Stimulated activated CD4-positive, alpha-beta T cell treated with anti-CD3 and anti-CD28 coated beads, Interleukin-4, amount 100 ng/mL, for 4 hours (primary cell): ENCODE measurements around the gene AHRR.

Experiments used
- DNase-seq, 2 experiments: peaks; one replicate each; pipeline ENCODE4 v3.0.0-alpha.2; 2020

AHRR gene

DNA sequence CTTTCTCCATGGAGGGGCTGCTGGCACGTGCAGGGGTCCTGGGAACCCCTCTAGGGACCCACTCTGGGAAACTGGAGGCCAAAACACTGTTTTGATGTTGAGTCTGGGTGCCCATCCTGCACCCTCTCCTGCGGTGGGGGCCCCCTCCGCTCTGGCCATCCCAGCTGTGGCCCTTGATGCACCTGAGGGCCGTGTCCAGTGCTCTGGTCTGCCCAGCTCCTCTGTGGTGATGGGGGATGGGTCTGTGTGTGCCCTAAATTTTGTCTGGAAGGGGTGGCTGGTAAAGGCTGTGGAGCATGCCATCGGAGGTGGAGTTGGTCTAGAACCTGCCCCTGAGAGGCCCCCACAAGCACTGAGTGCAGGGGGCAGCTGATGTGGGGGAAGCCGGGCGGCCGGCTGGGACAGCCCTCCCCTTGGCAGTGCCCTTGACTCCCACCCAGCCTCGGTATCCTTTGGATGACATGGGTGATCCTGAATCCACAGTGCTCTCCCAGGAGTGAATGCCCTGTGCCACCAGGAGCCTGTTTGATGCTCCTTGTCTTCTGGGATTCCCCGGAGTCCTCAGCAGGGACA is 26.3 kb downstream of the AHRR start:
- no peak for DNase-seq

DNA sequence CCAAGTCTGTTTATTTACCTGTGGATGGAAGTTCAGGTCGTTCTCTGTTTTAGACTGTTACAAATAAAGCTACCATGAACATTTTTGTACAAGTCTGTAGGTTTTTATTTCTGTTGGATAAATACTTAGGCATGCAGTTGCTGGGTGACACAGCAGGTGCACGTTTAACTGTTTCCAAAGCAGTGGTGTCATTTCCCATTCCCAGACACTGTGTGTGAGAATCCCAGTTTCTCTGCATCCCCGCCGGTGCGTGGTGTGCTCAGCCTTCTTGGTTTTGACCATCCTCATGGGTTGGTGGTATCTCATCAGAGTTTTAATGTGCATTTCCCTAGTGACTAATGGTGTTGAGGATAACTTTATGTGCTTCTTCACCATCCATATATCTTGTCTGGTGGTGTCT is 27.2 kb downstream of the AHRR start:
- DNase-seq = no peak

DNA sequence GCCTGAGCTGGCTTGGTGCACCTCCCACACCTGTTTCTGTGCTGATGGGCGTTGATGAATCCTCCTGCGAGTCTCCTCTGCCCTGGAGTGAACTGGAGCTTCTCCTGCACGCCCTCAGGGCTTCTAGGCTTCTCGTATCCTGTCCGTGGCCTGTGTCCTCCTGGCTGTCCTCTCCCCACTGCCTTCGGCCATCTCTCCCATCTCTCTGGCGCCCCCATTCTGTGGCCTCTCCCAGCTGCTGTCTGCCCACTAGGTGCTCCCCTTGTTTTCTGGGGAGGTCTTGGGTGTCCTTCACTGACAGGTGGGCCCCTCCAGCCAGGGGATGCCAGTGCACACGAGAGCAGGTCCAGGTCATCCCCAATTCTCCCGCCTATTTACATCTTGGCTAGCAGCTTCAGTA is 28.8 kb downstream of the AHRR start:
- DNase-seq = no peak

DNA sequence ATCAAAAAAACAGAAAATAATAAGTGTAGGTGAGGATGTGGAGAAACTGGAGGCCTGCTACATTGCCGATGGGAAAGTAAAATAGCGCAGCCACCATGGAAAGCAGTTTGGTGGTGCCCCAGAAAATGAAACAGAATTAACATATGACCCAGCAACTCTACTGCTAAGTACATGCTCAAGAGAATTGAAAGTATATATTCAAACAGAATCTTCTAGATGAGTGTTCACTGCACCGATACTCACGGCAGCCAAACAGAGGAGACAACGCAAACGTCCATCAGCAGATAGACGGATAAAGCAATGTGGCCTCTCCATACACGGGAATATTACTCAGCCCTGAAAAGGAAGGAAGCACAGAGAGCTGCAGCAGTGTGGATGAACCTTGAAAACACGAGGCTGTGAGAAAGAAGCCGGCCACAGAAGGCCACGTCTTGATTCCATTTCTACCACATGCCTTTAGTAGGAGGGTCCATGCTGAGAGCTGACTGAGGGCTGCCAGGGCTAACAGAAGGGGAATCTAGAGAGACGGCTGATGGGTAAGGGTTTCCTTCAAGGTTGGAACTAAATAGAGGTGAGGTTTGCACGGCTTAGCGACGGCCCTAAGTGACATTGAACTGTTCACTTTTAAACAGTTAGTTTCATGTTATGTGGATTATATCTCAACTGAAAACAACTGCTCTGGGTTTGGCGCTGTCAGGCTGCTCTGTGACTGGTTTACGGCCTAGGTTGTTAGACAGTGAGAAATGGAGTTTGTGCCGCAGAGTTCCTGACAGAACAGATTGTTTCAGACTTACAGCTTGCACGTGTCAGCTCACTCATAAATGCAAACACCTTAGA is 29.8 kb downstream of the AHRR start:
- no peak for DNase-seq

DNA sequence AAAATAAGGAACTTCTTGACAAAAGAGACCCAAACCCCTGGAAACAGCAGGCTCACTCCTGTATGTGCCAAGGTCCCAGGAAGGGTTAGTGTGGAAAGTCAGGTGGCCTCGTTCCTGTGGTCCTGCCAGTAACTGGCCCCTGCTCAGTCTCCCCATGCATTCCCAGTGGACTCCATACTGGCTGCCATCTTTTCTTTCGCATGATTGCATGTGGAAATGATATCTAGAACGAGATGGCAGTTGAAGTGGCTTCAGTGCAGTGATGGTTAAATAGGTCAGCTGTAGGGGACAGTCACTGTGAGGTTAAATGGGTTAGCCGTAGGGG is 30.4 kb downstream of the AHRR start:
- no peak for DNase-seq

DNA sequence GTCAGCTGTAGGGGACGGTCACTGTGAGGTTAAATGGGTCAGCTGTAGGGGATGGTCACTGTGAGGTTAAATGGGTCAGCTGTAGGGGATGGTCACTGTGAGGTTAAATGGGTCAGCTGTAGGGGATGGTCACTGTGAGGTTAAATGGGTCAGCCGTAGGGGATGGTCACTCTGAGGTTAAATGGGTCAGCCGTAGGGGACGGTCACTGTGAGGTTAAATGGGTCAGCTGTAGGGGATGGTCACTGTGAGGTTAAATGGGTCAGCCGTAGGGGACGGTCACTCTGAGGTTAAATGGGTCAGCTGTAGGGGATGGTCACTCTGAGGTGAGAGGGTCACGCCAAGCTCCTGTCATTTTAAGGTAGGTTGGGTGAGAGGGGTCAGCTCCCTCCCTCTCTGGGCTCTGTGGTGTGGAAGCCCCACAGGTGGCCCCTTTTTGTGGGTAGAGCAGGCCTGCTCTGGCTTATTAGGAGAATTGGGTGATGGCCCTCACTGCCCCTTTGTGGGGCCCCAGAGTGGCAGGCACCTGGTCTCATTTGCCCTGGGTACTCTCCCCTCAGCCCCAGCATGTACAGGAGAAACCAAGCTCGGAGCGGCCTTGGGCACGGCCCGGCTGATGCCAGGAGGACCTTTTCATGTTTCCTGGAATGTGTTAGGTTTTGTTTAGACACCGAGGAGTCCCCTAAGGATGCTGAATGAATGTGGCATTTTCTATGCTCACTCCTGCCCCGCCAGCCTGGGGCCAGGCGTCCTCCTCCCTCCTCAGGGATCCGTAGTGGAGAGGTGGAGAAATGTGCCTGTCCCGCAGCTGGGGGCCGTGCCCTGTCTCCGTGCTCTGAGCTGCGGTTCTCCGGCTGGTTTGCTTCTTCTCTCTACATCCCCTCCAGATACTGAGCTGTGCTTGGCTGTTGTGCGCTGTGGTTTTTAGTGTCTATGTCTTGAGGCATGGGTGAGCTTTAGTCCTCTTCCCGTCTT is 31.4 kb downstream of the AHRR start:
- DNase-seq = no peak

DNA sequence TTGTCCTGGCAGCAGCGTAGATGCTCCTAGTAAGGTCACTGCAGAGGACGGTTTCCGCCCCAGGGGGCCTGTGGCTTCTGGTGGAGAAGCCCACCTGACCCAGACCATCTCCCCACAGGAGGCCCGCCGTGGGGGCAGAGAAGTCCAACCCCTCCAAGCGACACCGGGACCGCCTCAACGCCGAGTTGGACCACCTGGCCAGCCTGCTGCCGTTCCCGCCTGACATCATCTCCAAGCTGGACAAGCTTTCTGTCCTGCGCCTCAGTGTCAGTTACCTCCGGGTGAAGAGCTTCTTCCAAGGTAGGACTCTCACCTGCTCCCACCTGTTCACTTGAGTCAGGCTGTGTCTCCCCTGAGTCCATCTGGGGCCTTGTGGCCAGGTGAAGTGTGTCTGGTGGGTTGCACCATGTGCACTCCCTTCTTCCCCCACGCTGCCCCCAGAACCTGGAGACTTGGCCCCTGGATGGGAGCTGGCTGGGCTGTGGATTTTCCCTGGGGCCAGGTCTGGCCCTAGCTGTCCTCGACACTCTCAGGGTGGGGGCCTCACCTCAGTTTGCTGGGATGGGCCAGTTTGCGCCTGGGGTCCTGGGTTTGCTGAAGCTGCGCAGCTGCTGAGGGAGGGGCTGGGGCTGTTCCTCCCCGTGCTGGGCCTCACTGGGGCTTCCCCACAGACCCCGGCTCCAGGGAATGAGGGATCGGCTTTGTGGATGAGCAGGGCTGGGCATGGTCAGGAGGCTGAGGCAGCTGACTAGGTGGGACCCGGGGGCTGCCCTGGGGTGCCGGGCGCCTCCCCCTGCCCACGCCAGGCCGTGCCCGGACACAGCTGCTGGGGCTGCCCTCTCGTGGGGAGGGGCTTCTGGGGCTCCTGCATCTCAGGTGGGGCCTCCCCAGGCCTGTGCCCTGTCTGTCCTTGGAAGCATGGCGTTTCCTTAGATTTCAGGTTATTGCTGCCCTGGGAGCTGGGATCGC is 32.4 kb downstream of the AHRR start:
- DNase-seq = no peak

DNA sequence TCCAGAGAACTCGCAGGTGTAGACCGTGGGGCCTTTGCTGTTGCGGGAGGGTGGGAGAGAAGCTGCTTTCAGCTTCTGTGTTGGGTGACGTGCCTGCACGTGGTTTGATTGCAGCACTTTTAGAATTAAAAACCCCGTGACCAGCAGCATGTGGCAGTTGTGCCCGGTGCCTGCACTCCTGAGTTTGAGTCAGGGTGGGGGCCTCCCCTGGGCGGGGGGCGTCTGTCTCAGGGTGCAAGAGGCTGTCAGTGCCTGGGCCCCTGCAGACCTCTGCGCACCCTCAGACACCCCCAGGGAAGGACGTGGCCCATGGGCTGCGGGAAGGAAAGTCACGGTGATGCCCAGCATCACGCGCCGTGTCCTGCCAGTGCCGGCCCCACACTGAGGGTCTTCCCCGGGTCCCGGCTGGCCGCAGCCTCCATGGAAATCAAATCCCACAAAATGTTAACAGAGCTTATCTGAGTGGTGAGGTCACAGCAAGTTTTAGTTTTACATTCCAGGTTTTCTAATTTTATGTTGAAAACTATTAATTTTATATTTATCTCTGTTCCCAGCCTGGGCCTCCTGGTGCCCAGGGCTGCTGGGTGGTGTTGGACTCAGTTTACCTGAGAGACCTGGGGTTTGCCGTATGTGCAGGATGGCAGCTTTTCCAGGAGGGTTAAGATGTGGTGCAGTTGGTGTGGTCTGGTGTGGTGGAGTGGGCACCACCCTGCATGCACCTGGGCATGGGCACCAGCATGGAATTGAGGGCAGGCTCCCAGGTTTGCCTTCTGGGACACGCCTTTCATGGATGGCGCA is 33.3 kb downstream of the AHRR start:
- no peak for DNase-seq

DNA sequence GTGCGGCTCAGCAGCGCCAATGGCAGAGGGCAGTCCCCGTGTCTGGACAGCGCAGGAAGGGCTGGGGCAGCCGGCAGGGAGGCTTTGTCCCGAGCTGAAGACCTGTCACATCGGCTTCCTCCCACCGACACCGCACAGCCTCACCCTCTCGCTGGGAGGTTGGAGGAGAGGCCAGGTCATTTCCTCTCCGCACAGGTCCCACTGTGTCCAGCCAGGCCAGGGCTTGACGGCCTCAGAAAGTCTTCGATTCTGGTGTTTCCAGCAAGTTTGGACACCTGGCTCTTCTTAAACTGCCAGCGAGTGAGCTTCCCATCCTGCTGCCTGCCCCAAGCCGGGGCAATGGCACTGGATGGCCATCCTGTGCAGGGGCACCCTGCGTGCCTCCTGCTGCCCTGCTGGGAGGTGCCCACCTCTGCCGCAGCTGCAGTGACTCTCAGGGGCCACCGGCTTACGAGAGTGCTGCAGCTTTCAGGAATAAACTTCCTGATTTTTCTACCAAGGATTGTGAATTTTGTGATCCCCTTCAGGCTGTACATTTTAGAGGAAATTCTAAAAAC is 33.9 kb downstream of the AHRR start:
- no peak for DNase-seq

DNA sequence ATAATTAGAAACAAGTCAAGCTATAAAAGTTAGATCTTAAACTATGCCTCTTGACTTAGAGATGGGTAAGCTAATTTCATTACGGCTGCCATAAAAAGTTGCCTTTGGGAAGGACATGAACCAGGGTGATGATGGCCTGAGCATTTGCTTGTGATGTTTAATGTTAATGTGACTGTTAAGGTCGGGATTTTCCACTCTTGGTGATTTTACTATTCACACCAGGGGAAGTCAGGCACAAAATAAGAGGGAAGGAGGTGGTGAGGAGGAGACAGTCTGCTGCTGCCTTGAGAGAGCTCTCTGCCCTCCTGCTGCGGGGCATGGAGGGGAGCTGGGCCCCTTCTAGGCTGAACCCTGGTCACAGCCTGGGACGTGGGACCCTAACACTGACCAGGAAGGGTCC is 34.4 kb downstream of the AHRR start:
- no peak for DNase-seq

DNA sequence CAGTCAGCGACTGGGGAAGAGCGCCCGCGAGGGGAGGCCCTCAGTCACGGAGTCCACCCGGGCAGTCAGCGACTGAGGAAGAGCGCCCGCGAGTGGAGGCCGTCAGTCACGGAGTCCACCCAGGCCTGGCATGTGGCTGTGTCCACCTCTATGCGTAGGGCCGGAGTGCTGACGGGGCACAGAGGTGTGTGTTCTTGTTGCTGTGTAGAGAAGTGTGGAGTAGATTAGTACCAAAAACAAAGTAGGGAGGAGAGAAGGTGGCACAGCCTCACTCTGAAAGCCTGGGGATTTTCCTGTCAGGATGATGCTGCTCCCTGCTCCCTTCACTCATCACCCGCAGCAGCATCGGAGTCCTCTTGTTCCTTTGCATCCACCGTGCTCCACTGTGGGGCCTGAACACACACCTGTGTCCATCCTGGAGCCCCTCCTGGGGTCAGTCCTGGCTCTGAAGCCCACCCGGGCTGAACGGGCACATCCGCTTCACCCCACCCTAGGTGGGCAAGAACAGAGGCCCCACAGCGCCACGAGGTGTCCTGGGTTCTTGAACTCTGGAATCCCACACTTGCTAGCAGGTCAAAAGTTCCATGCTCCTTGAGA is 37.9 kb downstream of the AHRR start:
- no peak for DNase-seq

DNA sequence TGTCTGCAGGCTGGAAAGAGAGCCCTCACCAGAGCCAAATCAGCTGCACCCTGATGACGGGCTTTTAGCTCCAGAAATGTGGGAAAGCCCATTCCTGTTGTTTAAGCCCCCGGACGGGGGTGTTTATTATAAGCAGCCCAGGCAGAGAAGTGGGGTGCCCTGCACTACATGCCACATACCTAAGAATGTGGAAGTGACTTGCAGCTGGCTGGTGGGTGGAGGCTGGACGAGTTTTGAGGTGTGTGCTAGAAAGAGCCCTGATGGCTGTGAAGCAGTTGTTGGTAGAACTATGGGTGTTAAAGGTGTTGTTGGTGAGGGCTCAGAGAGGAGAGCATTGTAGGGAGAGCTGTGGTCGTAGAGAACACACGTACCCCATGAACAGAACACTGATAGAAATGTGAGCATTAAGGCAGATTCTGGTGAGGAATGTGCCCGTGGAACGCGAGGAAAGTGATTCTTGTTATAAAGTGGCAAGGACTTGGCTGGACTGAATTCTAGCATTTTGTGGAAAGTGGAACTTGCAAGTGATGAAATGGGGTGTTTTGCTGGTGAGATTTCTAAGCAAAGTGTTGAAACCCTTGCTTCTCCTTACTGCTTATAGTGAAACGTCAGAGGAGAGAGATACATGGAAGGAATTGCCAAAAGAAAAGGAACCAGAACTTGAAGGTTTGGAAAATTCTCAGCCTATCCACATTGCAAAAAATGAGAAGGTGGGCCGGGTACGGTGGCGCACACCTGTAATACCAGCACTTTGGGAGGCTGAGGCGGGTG is 38.9 kb downstream of the AHRR start:
- no peak for DNase-seq

DNA sequence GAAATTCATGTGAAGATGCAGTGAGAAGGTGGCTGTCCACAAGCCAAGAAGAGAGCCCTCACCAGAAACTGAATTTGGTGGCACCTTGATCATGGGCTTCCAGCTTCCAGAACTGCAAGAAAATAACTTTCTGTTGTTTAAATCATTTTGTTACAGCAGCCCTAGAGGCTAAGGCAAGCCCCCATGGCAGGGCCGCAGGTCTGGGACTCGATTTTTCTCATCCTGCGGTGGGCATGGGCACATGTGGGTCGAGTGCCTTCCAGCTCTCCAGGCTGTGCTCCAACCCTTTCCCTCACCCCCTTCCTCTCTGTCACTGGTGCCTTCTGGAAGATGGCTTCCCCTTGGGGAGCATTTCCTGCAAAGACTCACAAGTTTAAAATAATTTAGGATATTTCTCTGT is 40.7 kb downstream of the AHRR start:
- DNase-seq = no peak

DNA sequence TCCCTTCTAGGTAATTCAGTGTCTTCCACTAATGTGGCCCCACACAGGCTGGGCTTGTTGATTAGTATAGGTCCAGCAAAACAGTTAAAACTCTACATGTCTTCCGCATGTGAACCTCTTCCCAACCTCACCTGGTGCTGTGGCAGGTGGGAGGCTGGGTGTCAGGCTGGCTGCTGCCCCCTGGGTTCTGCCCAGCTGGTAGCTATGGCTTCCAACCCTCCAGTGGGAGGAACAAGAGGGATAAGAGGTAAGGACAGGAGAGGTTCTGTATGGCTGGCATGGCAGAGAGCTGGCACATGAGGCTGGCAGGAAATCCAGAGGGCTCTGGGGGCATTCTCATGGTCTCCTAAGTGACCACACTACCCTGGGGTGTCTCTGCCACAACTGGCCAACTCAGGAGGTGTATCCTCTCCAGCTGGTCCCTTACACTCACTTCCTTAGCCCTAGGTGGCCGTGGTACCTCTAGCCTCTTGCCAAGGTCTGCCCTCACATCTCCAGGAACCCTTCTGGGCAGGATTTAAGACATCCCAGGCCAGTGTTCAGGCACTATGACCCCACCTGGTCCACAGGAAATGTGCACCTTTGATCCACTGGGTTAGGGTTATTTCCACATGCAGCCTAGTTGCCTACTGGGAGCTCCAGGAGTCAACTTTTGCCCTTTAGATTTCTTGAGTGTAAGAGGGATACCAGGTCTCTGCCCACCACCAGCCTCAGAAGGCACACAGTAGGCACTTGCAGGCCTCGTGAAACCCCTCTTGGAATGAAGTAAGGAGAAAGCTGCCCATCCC is 41.7 kb downstream of the AHRR start:
- DNase-seq = no peak

DNA sequence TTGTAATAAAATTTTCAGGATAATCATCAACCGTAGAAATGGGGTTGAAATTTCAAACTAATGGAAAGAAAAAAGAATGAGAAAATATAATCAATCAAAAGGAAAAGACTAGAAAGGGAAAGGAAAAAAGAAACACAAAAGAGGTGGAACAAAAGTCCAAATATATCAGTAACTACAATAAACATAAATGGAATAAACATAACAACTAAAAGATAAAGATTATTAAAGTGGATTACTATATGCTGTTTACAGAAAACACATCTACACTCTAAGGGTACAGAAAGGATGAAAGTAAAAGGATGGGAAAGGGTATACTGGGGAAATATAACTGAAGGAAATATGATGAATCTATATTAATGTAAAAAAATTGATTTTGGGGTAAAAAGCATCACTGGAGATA is 43.0 kb downstream of the AHRR start:
- no peak for DNase-seq

DNA sequence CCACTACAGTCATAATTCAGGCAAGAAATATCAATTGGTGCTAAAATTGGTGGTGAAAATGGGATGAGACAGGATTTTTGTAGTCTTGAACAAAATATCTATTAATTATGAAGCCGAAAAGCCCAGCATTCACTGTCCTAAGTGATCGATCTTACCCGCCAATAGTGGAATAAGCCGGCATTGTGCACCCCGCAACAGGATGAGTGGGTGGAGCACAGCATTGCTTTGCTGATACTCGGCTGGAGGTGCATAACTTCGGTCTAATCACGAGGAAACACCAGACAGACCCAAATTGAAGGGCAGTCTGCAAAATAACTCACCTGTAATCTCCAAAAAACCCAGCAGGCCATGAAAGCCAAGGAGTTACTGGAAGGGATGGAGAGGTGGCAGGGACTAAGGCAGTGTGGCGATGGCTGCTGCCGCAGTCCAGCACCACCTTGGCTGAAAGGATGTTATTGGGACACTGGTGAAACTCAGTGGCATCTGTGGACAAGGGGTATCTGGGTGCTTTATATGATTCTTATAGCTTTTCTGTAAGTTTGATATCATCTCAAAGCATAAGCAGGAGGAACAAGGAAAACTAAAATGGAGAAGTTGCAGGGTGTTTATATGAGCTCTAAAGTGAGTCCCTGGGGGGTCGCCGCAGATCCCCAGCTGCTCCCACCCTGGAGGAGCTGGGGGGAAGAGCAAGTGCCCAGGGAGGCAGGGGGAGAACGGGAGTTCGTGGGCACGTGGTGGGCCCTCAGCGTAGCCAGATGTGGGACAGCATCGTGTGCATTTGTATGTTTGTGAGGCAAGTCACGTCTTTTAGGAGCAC is 45.2 kb downstream of the AHRR start:
- DNase-seq = no peak

DNA sequence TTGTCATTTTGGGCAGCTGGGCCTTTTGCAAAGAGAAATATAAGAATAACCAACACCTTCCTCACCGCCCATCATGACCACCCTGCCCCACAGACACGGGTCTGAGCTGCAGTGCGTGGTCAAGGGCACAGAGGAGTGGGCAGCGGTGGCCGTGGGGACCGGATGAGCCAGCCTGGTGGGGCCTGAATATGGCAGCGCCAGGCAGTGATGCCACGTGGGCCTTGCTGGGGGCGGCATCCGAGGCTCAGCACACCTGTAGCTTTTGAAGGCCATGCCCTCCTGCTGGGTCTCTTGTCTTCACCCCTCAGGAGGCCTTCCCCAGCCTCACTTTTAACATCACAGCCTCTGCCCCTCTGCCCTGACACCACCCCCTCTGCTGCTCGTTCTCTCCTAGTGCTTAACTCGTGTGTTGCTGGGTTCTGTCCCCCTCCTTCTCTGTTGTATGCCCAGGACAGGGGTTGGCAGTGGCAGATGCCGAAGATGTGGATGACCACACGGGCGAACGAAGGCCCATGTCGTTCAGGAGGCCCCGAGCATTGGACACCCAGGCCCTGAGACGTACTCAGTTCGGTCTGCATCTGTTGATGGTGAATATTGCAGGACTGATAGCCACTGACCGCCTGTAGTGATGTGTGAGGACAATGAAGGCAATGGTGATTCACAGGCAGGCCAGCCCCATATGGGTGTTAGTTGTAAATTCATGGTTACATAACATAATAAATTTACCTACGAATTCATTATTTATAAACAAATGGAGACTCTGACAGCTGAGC is 46.0 kb downstream of the AHRR start:
- DNase-seq = no peak
